ENCODE data around the gene RHEBL1.
"Not testable (repeated sequence)": the region's sequence is repeated elsewhere in the genome, so short reads cannot be mapped to it uniquely, and the experiment has no call there.

The RHEBL1 gene

GRCh38 chr12:49066120-49066519, 3.7 kb downstream of the RHEBL1 start:
- no peak overlapping the region for H3K27ac Mint-ChIP-seq
- no peaks in the 10 kb centered on the region for H3K9me3 Mint-ChIP-seq
- H3K27me3 Mint-ChIP-seq, result no peaks in the 10 kb centered on the region
- no peak for DNase-seq
- H3K4me3 Mint-ChIP-seq, result no peak overlapping the region
- peaks cover 25% of the 10 kb centered on the region for H3K36me3 Mint-ChIP-seq (ENCODE audit: low read depth)
- H3K4me1 Mint-ChIP-seq (ENCODE audit: low read depth), result peaks cover 26% of the 10 kb centered on the region

GRCh38 chr12:49064767-49065152, 5.0 kb downstream of the RHEBL1 start:
- H3K4me3 Mint-ChIP-seq, result no peak overlapping the region
- H3K36me3 Mint-ChIP-seq (ENCODE audit: low read depth), result peaks cover 32% of the 10 kb centered on the region

DNA sequence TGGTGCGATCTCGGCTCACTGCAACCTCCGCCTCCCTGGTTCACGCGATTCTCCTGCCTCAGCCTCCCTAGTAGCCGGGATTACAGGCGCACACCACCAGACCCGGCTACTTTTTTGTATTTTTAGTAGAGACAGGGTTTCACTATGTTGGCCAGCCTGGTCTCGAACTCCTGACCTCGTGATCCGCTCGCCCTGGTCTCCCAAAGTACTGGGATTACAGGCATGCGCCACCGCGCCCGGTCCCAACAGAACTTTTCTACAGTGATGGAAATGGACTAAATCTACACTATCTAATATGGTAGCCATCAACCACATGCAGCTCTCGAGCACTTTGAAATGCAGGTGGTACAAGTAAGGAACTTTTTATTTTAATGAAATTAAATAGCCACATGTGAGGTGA, 7.9 kb downstream of the RHEBL1 start:
- Mint-ChIP-seq H3K4me1 (ENCODE audit: low read depth) (peaks cover 28% of the 10 kb centered on the region), H3K4me3 (peak overlapping the region; percentile 98), H3K36me3 (ENCODE audit: low read depth) (peaks cover 53% of the 10 kb centered on the region), H3K27ac (peak overlapping the region; percentile 40)
- DNase-seq, H3K9me3 Mint-ChIP-seq, H3K27me3 Mint-ChIP-seq: not testable (repeated sequence)

More at GRCh38 chr12:49064767-49065152, 5.0 kb downstream of the RHEBL1 start:
- no peak overlapping the region for H3K27ac Mint-ChIP-seq
- no peak for DNase-seq
- H3K27me3 Mint-ChIP-seq, result no peaks in the 10 kb centered on the region
- H3K9me3 Mint-ChIP-seq, result no peaks in the 10 kb centered on the region
- H3K4me1 Mint-ChIP-seq (ENCODE audit: low read depth), result peaks cover 23% of the 10 kb centered on the region

DNA sequence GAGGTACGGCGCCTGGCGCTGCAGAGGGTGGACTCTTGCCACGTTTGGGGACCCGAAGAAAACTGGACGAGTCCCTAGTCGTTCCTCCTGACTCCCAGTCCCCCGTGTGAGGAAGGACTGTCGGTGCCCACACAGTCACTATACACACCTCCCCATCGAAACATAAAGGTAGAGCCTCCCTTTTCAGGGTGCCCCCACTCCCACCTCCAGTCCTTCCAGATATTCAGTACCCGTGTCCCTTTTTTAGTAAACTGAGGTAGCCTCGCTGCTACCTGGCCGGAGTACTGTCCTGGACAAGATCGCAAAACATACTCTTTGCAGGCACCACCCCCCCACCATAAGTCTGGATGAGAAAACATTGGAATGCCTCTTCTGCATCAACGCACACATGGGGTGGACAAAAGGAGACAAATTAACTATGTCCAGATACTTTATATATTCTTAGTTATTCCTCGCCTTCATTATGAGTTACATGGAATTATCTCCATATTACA, 8.6 kb downstream of the RHEBL1 start:
- no peaks in the 10 kb centered on the region for H3K9me3 Mint-ChIP-seq
- H3K27me3 Mint-ChIP-seq, result no peaks in the 10 kb centered on the region
- peak overlapping the region; percentile 99 for H3K27ac Mint-ChIP-seq
- peak overlapping the region; percentile 98 for H3K4me3 Mint-ChIP-seq
- peaks cover 55% of the 10 kb centered on the region for H3K36me3 Mint-ChIP-seq (ENCODE audit: low read depth)
- H3K4me1 Mint-ChIP-seq (ENCODE audit: low read depth), result peaks cover 35% of the 10 kb centered on the region
- no peak for DNase-seq

DNA sequence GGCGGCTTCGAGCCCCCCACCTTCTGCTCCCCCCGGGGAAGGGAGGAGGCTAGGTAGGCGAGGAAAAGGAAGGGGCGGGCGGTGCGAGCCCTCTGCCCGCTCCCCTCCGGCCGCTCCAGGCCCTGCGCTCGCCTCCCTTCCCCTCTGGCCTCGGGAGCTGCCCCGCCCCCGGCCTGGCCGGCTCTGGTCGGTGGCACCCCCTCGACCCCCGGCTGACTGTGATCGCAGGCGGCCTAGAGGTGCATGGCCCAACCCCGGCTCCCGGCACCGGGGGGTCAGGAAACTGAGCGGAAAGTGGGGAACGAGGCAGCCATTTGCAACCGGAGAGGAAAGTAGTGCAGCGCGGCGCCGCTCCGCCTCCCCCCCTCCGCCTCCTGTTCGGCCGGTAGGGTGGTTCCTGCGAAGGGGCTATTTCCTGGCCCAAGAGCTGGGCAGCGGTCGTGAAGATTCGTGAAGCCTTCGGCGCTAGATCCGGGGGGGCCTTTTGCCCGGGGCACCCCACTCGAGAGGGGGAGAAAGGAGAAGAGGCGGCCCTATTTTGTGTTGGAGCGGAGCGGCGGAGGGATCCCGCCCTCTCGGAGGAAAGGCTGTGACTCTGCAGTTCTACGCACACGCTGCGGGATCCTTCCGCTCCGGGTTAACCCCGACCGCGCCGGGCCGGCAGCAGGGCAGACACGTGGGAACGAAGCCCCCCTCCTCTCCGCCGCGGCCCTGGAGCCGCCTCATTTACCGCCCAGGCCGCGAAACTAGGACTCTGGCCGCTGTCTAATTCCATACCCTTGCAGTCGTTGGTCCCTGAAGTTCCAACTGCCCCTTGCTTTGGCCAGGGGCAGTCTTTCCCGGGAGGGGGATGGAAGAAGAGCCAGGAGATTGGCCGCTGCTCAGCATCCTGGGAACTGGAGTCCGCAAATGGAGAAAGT, 9.3 kb downstream of the RHEBL1 start, which contains the start of gene KMT2D:
Gene KMT2D, minus strand, starts transcription at position 558 of the 920 bp plus-strand sequence. CDS start 5,470 bp downstream, outside the sequence.
- Mint-ChIP-seq H3K36me3 (ENCODE audit: low read depth) (peaks cover 57% of the 10 kb centered on the region), H3K27me3 (no peaks in the 10 kb centered on the region), H3K4me1 (ENCODE audit: low read depth) (peaks cover 42% of the 10 kb centered on the region), H3K27ac (peak within 1 kb of the TSS; percentile 99), H3K4me3 (peak within 1 kb of the TSS; percentile 98), H3K9me3 (no peaks in the 10 kb centered on the region)
- peak; percentile 92 for DNase-seq

DNA sequence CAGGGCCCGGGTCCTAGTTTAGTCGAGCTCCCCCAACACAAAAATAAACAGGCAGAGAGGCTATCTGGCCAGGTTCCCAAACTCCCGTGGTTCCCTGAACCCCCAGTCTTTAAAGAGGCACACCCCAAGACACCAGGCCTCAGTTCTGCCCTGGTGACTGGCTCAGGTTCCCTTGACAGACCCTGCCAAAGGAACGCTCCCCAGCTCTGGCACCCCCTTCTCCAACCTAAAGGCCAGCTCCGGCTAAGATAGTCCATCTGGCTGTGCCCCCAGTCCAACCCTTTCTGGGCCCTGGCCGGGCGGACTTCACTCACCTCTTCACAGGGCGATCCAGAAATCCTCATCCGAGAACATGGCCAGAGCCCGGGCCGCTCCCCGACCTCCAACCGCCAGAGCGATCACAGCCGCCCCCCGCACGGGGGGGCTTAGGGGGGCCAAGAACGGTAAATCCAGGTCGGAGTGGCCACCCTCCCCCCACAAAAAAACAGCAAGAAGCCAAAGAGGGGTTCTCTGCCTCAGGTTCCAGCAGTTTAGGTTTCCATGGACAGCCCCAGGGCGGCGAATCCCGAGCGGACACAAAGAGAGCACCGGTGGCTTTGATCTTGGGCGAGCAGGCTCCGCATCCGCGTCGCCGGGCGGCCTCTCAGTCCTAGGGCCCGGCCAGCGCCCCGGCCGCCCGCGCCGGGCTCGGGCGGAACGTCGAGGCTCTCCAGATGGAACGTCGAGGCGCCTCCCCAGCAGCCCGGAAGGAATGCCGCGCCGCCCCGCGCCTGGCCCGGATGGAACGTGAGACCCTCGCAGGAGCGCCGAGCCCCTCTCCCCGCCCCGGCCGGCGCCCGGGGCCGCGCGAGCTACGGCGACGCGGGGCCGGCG, 10.2 kb downstream of the RHEBL1 start:
- no peak for DNase-seq
- Mint-ChIP-seq H3K27ac (peak overlapping the region; percentile 94), H3K36me3 (ENCODE audit: low read depth) (peaks cover 60% of the 10 kb centered on the region), H3K4me1 (ENCODE audit: low read depth) (peaks cover 52% of the 10 kb centered on the region), H3K4me3 (peak overlapping the region; percentile 98), H3K27me3 (no peaks in the 10 kb centered on the region), H3K9me3 (no peaks in the 10 kb centered on the region)

DNA sequence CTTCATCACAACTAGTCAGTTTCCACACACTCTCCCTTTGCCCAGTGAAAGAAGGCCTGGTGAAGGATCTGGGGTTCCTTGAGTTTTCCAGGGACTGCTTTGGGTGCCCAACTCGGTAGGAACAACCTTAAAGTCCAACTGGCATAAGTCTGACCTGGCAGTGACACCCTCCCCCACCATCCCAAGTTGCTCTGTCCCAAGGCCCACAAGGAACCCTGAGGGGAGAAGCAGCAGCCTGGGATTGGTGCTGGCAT, 10.8 kb downstream of the RHEBL1 start:
- no peak for DNase-seq
- Mint-ChIP-seq H3K9me3 (no peaks in the 10 kb centered on the region), H3K4me3 (peak overlapping the region; percentile 98), H3K27me3 (no peaks in the 10 kb centered on the region), H3K27ac (peak overlapping the region; percentile 94), H3K36me3 (ENCODE audit: low read depth) (peaks cover 62% of the 10 kb centered on the region), H3K4me1 (ENCODE audit: low read depth) (peaks cover 52% of the 10 kb centered on the region)

GRCh38 chr12:49058366-49059044, 11.3 kb downstream of the RHEBL1 start:
- Mint-ChIP-seq H3K27ac (peak overlapping the region; percentile 94), H3K27me3 (no peaks in the 10 kb centered on the region), H3K36me3 (ENCODE audit: low read depth) (peaks cover 67% of the 10 kb centered on the region), H3K4me1 (ENCODE audit: low read depth) (peaks cover 50% of the 10 kb centered on the region), H3K4me3 (peak overlapping the region; percentile 98), H3K9me3 (no peaks in the 10 kb centered on the region)
- DNase-seq, result no peak

- DNase-seq, result no peak
- Mint-ChIP-seq H3K27me3 (no peaks in the 10 kb centered on the region), H3K9me3 (no peaks in the 10 kb centered on the region), H3K36me3 (ENCODE audit: low read depth) (peaks cover 73% of the 10 kb centered on the region), H3K27ac (peak overlapping the region; percentile 94), H3K4me3 (peak overlapping the region; percentile 98), H3K4me1 (ENCODE audit: low read depth) (peaks cover 50% of the 10 kb centered on the region)
Measured at GRCh38 chr12:49057888-49058287, 11.9 kb downstream of the RHEBL1 start.

- Mint-ChIP-seq H3K27ac (peak overlapping the region; percentile 94), H3K4me1 (ENCODE audit: low read depth) (peaks cover 46% of the 10 kb centered on the region), H3K9me3 (no peaks in the 10 kb centered on the region), H3K4me3 (peak overlapping the region; percentile 98), H3K36me3 (ENCODE audit: low read depth) (peaks cover 87% of the 10 kb centered on the region), H3K27me3 (no peaks in the 10 kb centered on the region)
- DNase-seq, result no peak
Measured at GRCh38 chr12:49055978-49056754, 13.6 kb downstream of the RHEBL1 start.

DNA sequence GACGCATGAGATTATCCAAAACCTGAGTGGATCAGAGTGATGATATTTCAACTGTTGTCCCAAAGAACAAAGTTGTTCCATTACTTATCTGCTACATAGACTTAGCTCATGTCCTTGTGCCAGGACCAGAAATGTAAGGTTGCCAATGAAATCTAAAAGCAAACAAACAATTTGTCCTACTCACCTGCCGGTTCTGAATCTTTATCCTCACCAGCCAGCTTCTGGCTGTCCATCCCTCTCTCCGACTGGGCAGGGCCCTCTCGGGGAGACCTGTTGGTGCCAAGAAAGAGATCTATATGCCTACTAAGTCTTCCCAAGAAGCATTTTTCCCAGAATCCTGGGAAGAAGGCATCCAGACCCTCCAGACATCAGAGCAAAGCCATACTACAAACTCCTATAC, 14.7 kb downstream of the RHEBL1 start:
- no peaks in the 10 kb centered on the region for H3K9me3 Mint-ChIP-seq
- no peak for DNase-seq
- H3K27me3 Mint-ChIP-seq, result no peaks in the 10 kb centered on the region
- H3K4me3 Mint-ChIP-seq, result no peak overlapping the region
- H3K27ac Mint-ChIP-seq, result peak overlapping the region; percentile 94
- H3K4me1 Mint-ChIP-seq (ENCODE audit: low read depth), result peaks cover 44% of the 10 kb centered on the region
- peaks cover 90% of the 10 kb centered on the region for H3K36me3 Mint-ChIP-seq (ENCODE audit: low read depth)

- H3K4me3 Mint-ChIP-seq, result no peak overlapping the region
- no peaks in the 10 kb centered on the region for H3K9me3 Mint-ChIP-seq
- peaks cover 44% of the 10 kb centered on the region for H3K4me1 Mint-ChIP-seq (ENCODE audit: low read depth)
- H3K27me3 Mint-ChIP-seq, result no peaks in the 10 kb centered on the region
- DNase-seq, result no peak
- peak overlapping the region; percentile 94 for H3K27ac Mint-ChIP-seq
- peaks cover 94% of the 10 kb centered on the region for H3K36me3 Mint-ChIP-seq (ENCODE audit: low read depth)
Measured at GRCh38 chr12:49054524-49054923, 15.3 kb downstream of the RHEBL1 start.

DNA sequence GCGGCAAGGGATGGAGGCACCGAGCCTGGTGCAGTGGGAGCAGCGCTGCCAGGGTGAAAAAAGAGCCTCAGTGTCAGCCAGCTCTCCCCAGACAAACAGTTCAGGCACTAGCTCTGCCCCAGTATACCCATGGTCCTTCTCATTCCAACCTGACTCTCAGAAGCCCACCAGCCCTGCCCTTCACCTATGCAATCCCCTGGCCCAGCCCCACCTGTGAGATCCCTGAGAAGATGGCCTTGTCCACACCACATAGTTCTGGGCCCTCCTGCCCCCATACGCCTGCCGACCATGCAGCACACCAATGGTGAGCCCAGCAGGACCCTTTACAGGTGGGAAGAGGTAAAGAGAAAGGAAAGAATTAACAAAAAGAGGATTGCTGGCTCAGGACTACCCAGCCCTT, 15.7 kb downstream of the RHEBL1 start:
- H3K27me3 Mint-ChIP-seq, result no peaks in the 10 kb centered on the region

More for the DNA sequence above, 15.7 kb downstream of the RHEBL1 start:
- Mint-ChIP-seq H3K27ac (no peak overlapping the region), H3K9me3 (no peaks in the 10 kb centered on the region), H3K4me1 (ENCODE audit: low read depth) (peaks cover 44% of the 10 kb centered on the region), H3K36me3 (ENCODE audit: low read depth) (peaks cover 94% of the 10 kb centered on the region), H3K4me3 (no peak overlapping the region)
- no peak for DNase-seq
